ENCODE data around the gene SRRM2.
A peak's percentile ranks its signal among the peaks of the same experiment; 100 is the strongest.

Gene SRRM2

GRCh38 chr16:2752035-2752849, at the start of gene SRRM2:
TSS of gene SRRM2 (plus strand) at chr16:2752638. CDS start at chr16:2756365, 3,727 bp downstream.
- DNase-seq (ENCODE audit: low read depth): peak; percentile 92

- DNase-seq (ENCODE audit: low read depth): no peak
Measured at GRCh38 chr16:2702871-2703745, 49.3 kb upstream of the SRRM2 start.

- no peak for DNase-seq (ENCODE audit: low read depth)
Measured at GRCh38 chr16:2704166-2704982, 48.1 kb upstream of the SRRM2 start.

- no peak for DNase-seq (ENCODE audit: low read depth)
Measured at GRCh38 chr16:2704983-2705275, 47.5 kb upstream of the SRRM2 start.

- DNase-seq (ENCODE audit: low read depth): no peak
Measured at GRCh38 chr16:2705351-2705750, 47.1 kb upstream of the SRRM2 start.

GRCh38 chr16:2706085-2706484, 46.4 kb upstream of the SRRM2 start:
- DNase-seq (ENCODE audit: low read depth): no peak

GRCh38 chr16:2706611-2707311, 45.7 kb upstream of the SRRM2 start:
- no peak for DNase-seq (ENCODE audit: low read depth)

GRCh38 chr16:2707368-2708289, 44.8 kb upstream of the SRRM2 start:
- DNase-seq (ENCODE audit: low read depth): no peak

- no peak for DNase-seq (ENCODE audit: low read depth)
Measured at GRCh38 chr16:2708290-2708639, 44.2 kb upstream of the SRRM2 start.

- no peak for DNase-seq (ENCODE audit: low read depth)
Measured at GRCh38 chr16:2708955-2709587, 43.4 kb upstream of the SRRM2 start.

GRCh38 chr16:2709588-2709984, 42.9 kb upstream of the SRRM2 start:
- no peak for DNase-seq (ENCODE audit: low read depth)

GRCh38 chr16:2710021-2710710, 42.3 kb upstream of the SRRM2 start:
- DNase-seq (ENCODE audit: low read depth): no peak

- no peak for DNase-seq (ENCODE audit: low read depth)
Measured at GRCh38 chr16:2710711-2711231, 41.7 kb upstream of the SRRM2 start.

GRCh38 chr16:2711370-2712062, 40.9 kb upstream of the SRRM2 start:
- DNase-seq (ENCODE audit: low read depth): no peak

- no peak for DNase-seq (ENCODE audit: low read depth)
Measured at GRCh38 chr16:2712063-2712441, 40.4 kb upstream of the SRRM2 start.

GRCh38 chr16:2712546-2712945, 39.9 kb upstream of the SRRM2 start:
- no peak for DNase-seq (ENCODE audit: low read depth)

GRCh38 chr16:2713523-2713922, 38.9 kb upstream of the SRRM2 start:
- no peak for DNase-seq (ENCODE audit: low read depth)

- no peak for DNase-seq (ENCODE audit: low read depth)
Measured at GRCh38 chr16:2713985-2714774, 38.3 kb upstream of the SRRM2 start.

All from activated T-cell treated with anti-CD3 and anti-CD28 coated beads for 48 hours (primary cell).